Stimulated activated CD4-positive, alpha-beta T cell treated with anti-CD3 and anti-CD28 coated beads, TNF-alpha, amount 100 ng/mL, for 4 hours (primary cell): ENCODE results near the gene HS6ST1.

Source experiments
- DNase-seq, 3 experiments: peaks; one replicate each; pipeline ENCODE4 v3.0.0-alpha.2; 2020; ENCODE audit warnings: low read depth in 3 of 3

Gene HS6ST1

GRCh38 chr2:128282246-128282975 lies 36.3 kb downstream of the HS6ST1 start:
- no peak for DNase-seq

- DNase-seq = no peak
These were observed 36.8 kb downstream of the HS6ST1 start for GRCh38 chr2:128281852-128282245.

GRCh38 chr2:128280901-128281321 lies 37.8 kb downstream of the HS6ST1 start:
- DNase-seq = no peak

- DNase-seq = no peak
These were observed 38.4 kb downstream of the HS6ST1 start for GRCh38 chr2:128280158-128280871.

- DNase-seq = no peak
These were observed 38.9 kb downstream of the HS6ST1 start for GRCh38 chr2:128279786-128280157.

- DNase-seq = no peak
These were observed 39.7 kb downstream of the HS6ST1 start for GRCh38 chr2:128279009-128279408.

GRCh38 chr2:128277961-128278681 lies 40.5 kb downstream of the HS6ST1 start:
- no peak for DNase-seq

- DNase-seq = no peak
These were observed 41.6 kb downstream of the HS6ST1 start for GRCh38 chr2:128276878-128277675.

- DNase-seq = no peak
These were observed 43.1 kb downstream of the HS6ST1 start for GRCh38 chr2:128275498-128276045.

GRCh38 chr2:128274218-128274617 lies 44.5 kb downstream of the HS6ST1 start:
- no peak for DNase-seq

GRCh38 chr2:128273469-128274081 lies 45.1 kb downstream of the HS6ST1 start:
- no peak for DNase-seq

- no peak for DNase-seq
These were observed 45.8 kb downstream of the HS6ST1 start for GRCh38 chr2:128272601-128273468.

- no peak for DNase-seq
These were observed 46.6 kb downstream of the HS6ST1 start for GRCh38 chr2:128271911-128272600.

- no peak for DNase-seq
These were observed 47.1 kb downstream of the HS6ST1 start for GRCh38 chr2:128271597-128271910.

- no peak for DNase-seq
These were observed 47.7 kb downstream of the HS6ST1 start for GRCh38 chr2:128270672-128271596.

- no peak for DNase-seq
These were observed 48.5 kb downstream of the HS6ST1 start for GRCh38 chr2:128269990-128270671.

GRCh38 chr2:128269063-128269989 lies 49.3 kb downstream of the HS6ST1 start:
- no peak for DNase-seq
